Stimulated activated CD8-positive, alpha-beta memory T cell treated with anti-CD3 and anti-CD28 coated beads, Interleukin-12 subunit alpha, Interleukin-12 subunit beta, amount 100 ng/mL, for 1 hour (primary cell): ENCODE data around the gene HORMAD2.

Experiments
- DNase-seq: peaks from one replicate; pipeline ENCODE4 v3.0.0-alpha.2; 2020; ENCODE audit warnings: low read depth

The HORMAD2 gene

DNA sequence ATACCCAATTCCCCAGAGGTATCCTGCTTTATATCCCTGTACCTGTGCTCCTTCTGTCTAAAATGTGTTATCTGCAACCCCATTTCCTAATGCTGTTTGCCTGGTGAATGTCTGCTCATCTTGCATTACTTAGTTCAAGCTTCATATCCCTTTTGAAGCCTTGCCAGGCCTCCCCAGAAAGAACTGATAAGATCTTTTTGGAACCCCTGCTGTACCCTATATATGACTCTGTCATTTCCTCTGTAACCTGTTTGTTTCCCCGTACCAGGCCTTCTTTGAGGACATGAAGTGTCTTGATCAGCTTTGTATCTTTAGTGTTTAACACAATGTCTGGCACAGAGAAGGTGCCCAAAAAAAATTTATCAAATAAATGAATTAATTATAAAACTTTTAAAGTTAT lies 88.7 kb downstream of the HORMAD2 start:
- no peak for DNase-seq

DNA sequence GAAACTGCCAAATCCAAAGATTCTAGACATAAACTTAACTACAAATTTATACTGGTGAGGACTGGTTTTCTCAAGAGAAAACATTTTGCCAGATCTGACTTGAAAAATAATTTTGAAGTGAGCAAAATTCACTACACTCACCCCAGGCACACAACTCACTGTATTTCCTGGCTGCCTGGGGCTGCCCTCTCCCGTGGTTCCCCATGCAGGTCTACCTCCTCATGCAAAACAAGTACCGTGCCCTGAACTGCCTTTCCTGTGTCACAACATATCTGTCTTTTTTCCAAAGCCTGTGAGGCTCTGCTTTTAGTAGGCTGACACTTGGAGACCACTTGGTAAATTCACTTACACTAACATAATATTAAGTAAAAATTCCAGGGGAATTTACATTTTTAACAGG lies 89.9 kb downstream of the HORMAD2 start:
- no peak for DNase-seq

DNA sequence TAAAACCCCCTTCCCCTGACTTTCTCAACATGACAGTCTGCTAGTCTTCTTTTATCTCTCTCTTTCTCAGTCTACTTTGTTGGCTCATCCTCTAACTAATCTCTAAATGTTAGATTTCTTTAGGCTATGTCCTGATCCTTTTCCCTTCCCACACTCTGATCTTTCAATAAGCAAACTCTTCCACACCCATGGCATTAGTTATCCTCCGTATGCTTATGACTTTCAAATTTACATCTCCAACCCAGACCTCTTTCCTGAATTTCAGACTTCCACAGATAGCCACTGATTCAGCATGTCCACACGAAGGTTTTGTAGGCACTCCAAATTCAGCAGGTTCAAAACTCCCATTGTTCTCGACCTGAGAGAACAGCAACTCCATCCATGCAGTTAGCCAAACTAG lies 90.7 kb downstream of the HORMAD2 start:
- no peak for DNase-seq

DNA sequence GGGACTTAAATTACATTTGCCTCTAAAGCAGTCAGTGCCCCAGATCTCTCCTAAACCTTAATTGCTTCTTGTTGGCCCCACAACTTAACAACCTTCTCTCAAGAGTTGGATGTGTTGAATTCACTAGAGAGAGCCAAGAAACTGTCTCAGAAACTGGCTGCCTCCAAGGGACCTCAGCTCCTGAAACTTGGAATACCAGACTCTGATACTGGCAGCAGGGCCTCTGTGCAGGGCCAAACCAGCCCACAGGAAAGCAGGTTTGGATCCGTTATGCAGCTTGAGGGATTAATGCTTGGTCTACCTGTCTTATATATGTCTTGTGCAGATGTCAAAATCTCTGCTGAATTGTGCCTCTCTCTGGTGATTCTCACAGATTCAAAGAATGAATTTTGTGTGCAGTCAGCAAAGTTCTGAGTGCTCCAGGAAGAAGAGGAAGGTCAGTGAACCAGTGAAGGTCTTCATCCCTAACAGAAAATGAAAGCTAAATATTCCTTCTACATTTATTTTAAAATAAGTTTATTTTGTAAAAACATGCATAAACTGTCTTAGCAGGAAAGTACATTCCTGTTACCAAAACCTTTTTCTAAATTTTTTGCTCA lies 95.5 kb downstream of the HORMAD2 start:
- DNase-seq, result no peak

DNA sequence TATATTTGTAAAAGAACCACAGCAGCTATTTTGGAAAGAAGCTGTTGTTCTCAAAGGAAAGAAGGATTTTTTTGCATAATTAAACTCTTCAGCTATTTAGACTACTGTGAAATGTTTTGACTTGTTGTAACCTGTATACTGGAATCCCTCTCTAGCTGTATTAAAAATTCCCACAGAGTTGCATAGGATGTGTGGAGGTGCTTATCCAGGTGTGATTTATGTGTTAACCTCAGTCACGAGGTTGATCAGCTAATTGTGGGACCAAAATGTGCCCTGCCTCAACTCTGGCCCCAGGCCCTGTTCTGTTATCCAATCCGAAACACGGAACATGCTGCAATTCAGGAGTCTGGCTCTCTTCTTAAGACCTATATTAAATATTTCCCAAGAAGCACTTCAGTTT lies 96.2 kb downstream of the HORMAD2 start:
- no peak for DNase-seq

DNA sequence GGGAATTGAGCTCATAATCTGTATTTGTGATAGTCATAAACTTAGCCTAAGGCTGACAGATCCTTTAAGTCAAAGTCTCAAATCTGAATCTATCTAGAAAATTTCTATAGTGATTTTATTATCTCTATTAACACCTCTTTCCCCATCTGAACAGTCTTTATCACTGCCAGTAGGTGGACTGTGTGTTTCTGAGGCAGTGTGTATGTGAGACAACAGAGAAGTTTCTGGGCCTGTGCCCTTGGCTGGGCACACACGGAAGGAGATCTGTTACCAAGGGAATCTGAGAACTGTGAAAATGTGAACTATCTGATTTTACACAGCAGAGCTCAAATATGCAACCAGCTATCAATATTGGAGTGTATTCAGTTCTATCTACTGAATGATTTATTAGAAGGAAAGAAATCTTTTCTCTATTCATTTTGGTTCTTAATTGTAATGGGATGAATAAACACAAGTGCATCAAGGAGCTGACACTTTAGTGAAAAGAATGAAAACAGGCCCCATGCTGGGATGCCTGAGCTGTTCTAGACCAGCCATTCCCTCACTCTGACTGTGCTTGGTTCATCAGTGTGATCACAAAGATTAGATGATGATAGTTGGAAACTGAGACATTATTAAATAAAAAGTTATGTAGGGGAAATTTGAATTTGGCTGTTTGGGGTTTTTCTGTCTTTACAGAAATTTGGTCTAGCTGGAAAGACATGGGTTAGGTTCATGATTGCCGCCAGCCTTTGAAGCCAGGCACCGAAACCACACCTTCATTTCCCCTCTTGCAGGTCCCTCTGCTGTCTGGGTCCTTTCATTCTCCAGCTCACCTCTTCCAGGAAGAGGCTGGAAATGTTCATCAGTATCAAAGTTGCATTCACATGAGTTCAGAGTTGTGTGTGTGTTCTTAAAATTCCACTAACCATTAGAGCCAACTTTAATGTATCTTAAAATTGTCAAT lies 98.2 kb downstream of the HORMAD2 start:
- no peak for DNase-seq

DNA sequence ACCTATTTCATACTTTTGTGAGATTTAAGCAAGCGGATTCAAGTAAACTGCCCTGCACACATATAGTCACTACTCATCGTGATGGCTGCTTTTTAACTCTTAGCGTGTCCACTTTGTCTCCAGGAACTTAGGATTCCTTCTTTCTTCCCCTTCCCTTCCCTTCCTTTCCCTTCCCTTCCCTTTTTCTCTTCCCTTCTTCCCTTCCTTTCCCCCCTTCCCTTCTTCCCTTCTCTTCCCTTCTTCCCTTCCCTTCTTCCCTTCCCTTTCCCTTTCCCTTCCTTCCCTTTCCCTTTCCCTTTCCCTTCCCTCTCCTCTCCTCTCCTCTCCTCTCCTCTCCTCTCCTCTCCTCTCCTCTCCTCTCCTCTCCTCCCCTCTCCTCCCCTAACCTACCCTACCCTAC lies 100.4 kb downstream of the HORMAD2 start:
- DNase-seq, result no peak

DNA sequence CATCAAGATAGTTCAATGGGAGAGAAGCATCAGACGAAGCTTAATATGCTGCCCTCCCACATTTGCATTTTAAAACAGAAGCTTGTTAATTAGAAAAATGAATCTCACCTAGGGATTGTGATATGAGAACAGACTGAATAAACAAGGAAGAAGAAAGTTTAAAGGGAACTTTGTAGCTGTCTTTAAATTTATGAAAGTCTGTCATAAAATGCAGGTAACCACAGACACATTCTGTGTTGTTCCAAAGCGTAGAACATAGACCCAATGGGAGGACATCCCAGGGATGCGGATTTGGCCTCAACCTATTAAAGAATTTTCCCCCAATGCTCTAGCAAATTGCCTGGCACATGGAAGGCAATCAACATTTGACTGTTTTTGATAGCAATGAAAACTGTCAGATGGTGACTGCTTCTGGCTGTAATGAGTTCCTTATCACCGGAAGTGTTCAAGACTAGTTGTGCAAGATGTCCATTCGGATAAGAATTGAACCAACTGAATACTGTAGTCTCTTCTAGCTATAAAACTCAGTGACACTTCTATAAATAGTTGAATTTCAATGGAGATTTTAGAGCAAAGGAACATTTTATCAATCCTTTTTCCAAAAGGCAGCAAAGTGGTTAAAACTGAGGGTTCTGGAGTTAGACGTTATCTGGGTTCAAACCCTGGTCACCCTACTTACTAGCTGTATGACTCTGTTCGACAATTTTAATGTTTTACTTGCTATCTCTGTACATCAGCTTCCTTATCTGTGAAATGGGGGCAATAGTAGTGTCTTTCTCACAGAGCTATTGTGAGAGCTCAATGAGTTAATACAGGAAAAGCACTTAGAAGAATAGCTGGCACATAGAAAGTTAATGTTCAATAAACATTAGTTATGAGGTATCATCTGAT lies 101.4 kb downstream of the HORMAD2 start:
- no peak for DNase-seq

DNA sequence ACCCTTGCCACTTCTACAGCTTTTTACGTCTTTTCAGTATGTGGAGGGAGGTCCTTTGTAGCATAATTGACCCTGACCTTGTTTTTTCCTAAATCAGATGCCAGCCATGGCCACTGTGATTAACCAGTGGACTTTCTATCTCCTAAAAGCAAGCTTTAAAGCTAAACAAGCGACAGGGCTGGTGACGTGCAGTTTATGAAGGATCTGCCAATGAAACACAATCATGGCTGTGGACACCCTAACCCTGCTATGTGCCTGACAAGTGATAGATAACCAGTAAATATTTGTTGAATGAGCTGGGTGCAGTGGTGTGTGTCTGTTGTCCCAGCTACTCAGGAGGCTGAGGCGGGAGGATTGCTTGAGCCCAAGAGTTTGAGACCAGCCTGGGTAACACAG lies 102.1 kb downstream of the HORMAD2 start:
- no peak for DNase-seq

DNA sequence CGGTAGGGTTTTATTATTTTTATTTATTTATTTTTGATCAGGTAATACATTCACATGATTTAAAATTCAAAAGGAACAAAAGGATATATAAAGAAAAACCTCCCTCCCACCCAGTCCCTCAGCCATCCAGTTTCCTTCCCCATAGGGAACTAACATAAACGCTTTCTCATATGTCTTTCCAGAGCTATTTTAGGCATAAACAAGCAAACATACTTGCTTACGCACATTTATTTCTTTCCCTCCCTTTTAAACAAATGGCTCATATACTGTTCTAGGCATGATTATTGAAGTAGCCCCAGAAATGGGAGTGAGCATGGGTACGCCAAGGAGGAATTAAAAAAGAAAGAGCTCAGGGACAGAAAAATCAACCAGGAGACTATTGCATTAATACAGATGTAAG lies 102.6 kb downstream of the HORMAD2 start:
- DNase-seq, result no peak

DNA sequence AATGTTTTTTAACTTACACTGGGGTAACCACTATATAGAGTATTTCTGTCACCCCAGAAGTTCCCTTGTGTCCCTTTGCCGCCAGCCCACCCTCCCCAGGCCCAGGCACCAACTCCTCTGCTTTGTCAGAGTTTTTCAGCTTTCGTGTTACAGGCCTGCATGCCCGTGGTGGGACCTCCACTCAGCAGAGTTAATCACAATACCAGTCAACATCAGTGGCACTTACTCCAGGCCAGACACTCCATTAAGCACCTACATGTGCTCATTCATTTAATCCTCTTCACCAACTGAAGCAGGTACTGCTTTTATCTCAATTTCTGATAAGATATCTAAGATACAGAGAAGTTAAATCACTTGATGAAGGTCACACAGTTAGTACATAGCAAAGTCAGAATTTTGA lies 103.0 kb downstream of the HORMAD2 start:
- no peak for DNase-seq

DNA sequence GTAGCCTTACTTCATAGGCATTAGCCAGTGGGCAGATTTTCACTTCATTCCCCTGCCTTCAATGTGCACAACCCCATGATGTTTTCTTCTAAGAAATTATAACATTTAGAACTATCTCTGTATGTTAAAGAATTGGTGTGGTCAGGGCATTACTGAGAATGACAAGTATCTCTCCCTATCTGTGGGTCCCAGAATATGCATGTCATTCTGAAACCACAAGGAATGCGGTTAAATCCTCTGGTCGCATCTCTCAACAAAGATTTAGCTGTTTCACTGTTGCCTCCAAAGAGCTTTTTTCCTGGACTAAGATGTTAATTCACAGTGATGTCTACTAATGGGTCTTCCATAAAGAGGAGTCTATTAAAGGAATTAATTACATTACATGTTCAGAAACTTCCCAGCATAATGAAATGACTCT lies 103.6 kb downstream of the HORMAD2 start:
- DNase-seq, result no peak

DNA sequence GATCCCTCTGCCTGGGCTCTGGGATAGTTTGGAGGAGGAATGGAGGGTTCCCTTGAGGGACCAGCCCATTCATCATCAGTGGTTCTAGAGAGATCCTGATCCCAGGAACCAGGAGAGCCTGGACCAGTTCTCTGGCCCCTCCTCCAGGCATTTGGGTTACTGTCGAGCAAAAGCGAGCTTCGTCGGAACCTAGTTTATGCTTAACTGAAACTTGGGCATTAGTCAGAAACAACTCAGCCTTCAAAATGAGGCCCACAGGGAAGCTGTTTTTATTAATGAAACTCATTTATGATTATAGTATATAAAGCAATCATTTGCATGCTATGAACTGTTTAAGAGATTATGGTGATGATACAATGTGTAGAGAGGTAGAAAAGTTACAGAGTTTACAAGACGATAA lies 104.9 kb downstream of the HORMAD2 start:
- DNase-seq, result no peak

DNA sequence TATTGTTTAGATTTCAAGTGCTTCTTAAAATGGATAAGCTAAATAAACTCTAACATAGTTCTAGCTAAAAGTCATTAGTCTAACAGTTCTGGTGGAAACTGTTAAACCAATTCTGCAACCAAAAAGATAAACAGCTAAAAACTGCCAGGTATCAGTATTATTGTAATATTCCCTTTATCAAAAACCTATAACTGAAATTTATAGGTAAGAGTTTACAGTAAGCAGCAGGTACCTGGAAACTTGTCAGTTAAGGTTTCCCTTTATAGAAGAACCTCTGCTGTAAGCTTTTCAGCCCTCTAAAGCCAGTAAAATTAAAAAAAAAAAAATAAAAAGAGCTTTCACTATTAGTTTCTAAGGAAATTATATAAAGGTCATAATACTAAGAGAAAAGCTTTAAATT lies 105.3 kb downstream of the HORMAD2 start:
- no peak for DNase-seq

DNA sequence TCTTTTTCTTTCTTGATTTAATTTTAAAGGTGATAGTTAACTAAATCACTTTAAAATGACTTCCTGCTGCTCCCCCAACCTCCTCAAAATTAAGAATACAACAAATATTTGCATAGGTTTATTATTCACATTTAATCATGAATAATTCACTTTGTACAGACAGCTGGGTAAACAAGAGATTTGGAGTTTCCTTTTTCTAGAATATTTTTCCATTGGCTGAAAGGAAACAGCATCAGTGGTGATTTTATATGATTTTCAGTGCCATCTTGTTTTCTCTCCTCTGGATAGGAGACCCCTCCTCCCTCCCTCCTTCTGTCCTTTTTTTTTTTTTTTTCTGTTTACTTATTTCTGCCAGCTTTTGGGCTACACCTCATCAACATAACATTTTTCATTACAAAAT lies 105.8 kb downstream of the HORMAD2 start:
- DNase-seq, result no peak

DNA sequence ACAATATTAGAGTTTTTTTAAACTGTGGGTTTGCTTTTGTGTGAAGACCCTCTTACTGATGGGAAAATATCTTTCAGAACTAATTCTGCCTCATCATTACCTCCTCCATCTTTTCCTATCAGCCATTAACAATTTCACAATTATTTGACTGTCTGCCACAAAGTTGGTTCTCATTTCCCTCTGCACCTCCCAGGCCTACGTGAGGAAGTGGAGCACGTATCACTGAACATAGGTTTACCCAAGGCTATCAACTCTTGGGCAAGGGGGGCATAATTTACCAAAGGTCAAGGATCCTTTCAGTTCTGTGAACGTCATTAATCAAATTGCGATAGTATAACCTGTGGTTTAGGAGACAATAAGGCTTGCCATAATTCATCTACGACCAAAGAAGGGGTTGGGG lies 106.2 kb downstream of the HORMAD2 start:
- no peak for DNase-seq

DNA sequence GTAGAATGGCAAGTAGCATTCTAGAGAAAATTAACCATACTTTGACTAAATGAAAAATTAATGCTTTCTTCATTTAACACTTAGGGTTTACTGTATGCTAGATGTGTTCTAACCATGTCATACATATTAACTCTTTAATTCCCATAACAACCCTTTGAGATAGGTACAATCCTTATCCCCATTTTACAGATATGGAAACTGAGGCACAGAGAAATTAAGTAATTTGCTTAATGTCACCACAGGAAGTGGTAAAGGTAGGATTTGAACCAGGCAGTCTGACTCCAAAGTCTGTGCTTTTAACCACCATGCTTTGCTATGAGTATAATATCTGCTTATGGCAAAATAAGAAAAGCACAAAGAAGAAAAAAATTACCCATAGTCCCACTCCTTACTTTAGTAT lies 106.8 kb downstream of the HORMAD2 start:
- no peak for DNase-seq

DNA sequence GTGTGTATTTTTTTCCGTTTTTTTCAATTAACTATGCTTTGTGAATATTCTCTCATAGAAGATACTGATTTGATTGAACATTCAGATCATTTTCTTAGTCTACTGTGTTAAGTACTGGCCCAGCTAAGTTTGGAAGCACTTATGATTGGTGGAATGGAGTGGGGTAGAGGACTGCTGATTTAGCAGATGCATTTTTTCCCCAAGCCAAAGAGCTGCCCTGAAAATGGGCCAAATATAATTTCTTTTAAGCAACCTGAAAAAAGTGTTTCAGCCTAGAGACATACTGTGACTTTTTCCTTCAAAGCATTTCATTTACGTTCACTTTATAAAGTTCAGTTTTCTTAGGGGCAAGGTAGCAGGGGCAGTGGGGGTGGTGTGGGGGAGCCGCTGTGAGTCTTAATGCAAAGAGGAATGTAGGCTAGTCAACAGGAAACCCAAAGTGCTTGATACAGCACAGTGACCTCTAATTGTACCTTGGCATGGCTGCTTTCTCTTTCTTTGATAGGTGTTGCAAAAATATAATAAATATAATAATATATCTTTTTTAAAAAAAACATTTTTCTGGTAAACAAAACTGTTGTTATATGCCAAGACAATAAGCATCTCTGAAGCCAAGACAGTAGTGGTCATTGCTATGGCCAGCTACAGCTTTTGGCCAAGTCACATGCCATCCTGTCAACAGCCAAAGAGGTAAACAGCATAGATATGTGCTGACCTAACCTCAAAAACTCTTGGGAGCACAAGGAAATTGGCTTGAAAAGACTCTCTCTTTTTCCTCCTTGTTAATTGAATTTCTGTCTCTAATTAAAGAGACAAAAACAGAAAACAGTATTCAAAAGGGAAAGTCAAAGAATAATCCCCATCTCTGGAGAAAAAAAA lies 107.5 kb downstream of the HORMAD2 start:
- no peak for DNase-seq

DNA sequence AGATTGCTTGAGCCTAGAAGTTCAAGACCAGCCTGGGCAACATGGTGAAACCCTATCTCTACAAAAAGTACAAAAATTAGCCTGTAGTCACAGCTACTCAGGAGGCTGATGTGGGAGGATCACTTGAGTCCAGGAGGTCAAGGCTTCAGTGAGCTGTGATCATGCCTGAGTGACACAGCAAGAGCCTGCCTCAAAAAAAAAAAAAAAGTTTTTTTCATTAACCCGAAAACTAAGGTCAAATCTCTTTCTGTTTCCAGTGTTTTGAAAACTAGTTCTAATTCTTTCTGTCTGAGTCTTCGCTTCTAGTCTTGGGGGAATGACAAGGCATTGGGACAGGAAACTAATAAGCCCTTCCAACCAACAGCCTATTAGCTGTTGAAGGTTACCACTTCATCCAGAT lies 108.6 kb downstream of the HORMAD2 start:
- no peak for DNase-seq

DNA sequence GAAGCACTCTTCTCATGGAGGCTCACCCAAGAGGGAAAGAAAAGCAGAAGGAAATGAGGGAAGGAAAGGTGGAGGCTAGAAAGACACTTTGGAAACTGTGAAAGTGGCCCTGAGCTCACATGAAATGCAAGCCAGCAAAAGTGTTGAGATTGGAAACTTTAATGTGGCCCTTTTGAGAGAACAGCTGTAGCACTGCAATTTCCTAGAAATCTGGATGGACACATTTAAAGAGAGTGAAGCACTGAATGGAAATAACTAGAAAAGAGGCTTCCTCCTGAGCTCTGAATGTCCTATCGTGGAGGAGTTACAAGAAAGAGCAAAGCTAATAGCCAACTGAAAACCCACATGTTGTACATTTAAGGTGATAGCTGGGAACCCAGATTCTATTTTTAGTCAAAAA lies 110.3 kb downstream of the HORMAD2 start:
- DNase-seq, result no peak

DNA sequence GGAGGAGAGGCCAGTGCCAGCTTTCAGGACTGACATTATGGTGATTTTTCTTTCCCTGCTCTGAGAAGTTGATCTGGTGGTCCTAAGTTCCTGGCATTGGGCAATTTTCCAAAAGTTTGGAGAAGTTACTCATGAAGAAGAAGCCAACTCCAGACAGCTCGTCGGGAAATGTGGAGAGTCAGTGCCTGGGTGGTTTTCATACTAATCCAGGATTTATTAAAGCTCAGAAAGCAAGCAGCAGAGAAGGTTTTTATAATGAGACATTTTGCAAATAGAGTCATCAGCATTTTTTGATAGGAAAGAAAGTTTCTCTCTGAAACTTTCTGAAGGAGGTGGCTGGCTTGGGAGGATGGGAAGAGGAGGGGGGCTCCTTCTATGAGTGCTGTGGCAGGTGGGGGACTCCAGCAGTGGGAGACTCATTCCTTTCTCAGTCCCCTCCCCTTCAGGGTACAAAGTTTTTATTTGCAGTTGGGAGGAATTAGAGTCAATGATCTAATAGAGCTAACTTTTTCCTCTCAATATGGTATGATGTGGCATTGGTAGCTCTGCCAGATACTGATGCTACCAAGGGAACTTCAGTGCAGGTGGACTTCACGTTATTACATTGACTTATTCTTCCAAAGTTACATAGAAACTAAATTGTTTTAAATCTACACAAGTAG lies 110.9 kb downstream of the HORMAD2 start:
- no peak for DNase-seq
